DMS79 (cell line): ENCODE results near the gene MGST2.
A peak's percentile ranks its signal among the peaks of the same experiment; 100 is the strongest.

Experiments used
- DNase-seq: peaks from one replicate; lab custom pipeline; 2025; lab: John Stamatoyannopoulos, UW

Gene MGST2

GRCh38 chr4:139643042-139643895 is 22.4 kb upstream of the MGST2 start:
- DNase-seq = no peak

GRCh38 chr4:139645458-139645857 is 20.2 kb upstream of the MGST2 start:
- DNase-seq = no peak

DNA sequence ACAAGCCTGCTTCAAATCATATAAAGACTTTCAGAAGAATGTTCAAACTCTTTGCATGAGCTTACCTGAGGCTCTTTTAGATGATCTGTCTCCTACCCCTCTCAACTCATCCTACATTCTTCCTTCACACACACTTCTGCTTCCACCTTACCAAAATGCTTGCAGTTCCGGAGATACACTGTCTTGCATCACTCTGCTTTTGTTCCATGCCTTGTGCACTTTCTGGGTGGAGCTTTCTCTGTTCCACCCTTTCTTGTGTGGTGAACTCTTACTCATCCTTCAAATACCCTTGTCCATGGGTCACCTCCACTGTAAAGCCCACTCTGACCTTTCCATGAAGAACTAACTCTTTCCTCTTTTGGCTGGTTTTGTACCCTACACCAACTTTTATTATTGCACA is 18.4 kb upstream of the MGST2 start:
- no peak for DNase-seq

GRCh38 chr4:139647952-139648351 is 17.7 kb upstream of the MGST2 start:
- no peak for DNase-seq

- DNase-seq = no peak
Measured at GRCh38 chr4:139651282-139652194, 14.1 kb upstream of the MGST2 start.

- no peak for DNase-seq
Measured at GRCh38 chr4:139654516-139654915, 11.1 kb upstream of the MGST2 start.

GRCh38 chr4:139655116-139655515 is 10.5 kb upstream of the MGST2 start:
- no peak for DNase-seq

DNA sequence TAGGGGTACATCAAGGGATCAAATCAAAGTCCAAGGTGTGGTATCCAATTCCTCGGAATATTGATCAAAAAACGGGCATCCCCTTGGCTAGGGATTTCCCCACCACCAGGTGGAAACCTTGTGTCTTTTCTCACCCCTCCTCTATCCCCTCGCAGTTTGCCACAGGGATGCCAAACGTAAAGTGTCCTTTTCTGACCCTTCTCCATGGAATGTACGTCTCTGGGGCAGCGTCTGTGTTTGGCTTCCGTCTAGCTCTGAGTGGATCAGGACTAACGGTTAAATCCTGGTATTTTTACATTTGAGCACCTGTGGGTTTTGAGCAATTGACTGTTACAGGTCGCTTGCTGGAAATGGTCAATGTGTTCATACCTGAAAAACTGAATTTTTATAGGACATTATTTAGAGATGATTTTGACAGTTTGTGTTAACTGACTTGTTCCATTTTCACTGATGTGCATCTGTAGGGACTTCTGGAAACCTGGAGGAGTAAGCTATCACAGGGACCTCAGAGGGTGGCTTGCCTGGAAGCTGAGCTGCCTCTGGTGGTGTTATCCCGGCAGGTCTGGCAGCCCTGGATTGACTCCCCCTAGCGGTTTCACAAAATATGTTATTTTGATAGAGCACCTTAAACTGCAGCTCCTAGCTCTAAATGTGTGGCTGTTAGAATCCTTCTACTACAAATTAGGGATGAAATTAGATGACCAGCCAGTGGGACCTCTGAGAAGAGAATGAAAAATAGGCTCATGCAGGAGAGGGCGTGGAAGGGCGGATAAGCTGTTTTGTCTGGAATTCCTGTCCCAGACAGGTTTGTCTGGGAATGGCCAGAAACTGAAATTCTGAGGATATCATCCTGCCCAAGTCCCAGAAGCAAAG is 8.8 kb upstream of the MGST2 start:
- DNase-seq = no peak

DNA sequence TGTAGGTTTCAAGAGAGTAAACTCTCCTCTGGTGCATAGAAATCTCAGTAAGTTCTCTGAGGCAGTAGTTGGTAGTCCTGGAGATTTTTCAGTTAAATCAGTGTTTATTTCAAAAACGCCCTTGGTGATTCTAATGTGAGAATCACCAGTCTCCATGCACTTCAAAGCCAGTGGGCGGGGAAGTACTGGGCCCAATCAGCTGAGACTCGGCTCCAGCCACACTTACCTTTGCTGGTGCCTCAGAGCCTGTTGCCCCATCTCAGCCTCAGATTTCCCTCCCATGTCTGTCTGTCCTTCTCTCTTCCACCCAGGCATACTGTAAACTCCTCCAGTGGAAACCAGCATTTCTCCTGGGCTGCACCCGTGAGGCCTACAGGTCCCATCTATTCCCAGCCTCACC is 7.4 kb upstream of the MGST2 start:
- DNase-seq = no peak

- no peak for DNase-seq
Measured at GRCh38 chr4:139658586-139659382, 6.8 kb upstream of the MGST2 start.

DNA sequence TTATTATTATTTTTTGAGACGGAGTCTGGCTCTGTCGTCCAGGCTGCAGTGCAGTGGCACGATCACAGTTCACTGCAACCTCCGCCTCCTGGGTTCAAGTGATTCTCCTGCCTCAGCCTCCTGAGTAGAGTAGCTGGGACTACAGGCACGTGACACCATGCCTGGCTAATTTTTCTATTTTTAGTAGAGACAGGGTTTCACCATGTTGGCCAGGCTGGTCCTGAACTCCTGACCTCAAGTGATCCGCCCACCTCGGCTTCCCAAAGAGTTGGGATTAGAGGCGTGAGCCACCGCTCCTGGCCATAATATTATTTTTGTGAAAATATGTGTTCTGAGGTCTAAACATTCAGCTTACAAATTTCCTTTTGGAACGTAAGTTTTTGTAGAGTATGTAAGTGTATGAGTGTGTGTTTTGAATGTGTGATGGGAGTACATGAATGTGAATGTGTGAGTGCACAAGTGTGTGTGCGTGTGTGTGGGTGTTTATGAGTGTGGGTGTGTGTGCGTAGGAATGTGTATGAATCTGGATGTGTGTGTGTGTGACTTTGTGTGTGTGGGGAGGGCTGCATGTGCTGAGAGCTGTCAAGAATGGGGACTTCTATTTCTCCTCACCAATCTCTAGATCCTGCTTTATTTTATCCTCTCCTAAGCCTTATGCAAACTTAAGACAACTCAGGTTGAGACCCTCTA is 5.7 kb upstream of the MGST2 start:
- DNase-seq = no peak

- DNase-seq = no peak
Measured at GRCh38 chr4:139660568-139661043, 5.0 kb upstream of the MGST2 start.

DNA sequence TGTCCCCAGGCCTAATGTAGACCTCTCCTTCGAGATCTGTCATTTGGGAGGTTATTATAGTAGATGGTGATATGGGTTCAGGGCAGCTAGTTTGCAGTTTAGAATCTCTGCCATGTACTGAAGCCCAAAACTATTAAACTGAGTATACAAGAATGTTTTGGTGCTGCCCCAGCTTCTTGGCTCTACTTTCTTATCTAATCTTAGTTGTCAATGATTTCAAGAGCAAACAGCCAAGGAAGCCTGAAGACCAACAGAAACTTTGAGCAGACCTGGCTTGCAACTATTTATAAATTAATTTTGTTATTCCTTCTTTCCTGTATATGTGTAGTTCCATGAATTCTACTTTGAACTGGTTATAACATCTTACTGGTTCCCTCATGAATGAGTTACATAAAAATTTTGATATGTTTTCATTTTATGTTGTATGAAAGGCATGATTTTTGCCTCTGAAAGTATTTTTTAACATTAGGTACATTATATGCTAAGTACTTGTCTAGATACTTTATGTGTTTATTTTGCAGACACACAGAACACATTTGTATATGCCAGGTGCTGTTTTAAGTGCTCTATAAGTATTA is 2.0 kb upstream of the MGST2 start:
- DNase-seq = no peak

- DNase-seq = no peak
Measured at GRCh38 chr4:139664442-139664841, 1.2 kb upstream of the MGST2 start.

DNA sequence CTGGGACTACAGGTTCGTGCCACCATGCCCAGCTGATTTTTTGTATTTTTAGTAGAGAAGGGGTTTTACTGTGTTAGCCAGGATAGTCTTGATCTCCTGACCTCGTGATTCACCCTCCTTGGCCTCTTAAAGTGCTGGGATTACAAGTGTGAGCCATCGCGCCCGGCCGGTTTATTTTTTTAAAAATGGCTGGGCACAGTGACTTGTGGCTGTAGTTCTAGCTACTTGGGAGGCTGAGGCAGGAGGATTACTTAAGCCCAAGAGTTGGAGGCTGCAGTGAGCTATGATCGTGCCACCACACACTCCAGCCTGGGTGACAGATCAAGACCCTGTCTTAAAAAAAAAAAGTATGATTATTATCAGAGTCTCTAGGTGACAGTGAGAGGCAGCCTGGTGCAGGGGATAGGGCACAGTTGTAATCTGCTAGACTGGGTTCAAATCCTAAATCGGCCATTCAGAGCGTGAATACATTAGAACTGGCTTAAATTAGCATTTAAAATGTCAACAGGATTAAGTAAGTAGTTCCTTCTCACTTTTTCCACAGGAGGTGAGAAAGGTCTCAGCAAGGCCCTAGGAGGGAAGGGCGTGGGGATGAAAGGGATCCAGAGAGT is 435 bp upstream of the MGST2 start:
- DNase-seq = no peak

DNA sequence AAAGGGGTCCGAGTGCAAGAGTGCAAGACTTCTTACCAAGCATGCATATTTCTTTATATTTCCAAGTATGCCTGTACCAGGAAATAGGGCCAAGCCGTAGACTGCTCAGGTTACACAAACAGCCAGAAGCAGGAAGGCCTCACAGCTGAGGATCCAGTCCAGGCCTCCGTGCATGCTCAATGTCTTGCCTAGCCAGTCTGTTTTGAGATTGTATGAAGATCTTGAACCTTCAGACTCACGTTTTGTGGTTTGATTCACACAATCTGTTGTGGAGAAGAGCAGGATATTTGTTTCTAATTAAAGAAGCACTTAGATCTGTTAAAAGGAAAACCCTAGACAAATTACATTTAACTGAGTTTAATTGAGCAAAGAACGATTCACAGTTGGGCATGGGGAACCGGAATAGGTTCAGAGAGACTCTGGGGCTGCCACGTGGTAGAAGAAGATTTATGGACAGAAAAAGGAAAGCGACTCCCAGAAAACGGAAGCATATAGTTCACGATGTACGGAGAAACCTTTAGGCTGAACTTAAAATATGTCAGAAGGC is 1.2 kb downstream of the MGST2 start:
- peak; percentile 31 for DNase-seq

- no peak for DNase-seq
Measured at GRCh38 chr4:139668036-139668435, 2.4 kb downstream of the MGST2 start.

DNA sequence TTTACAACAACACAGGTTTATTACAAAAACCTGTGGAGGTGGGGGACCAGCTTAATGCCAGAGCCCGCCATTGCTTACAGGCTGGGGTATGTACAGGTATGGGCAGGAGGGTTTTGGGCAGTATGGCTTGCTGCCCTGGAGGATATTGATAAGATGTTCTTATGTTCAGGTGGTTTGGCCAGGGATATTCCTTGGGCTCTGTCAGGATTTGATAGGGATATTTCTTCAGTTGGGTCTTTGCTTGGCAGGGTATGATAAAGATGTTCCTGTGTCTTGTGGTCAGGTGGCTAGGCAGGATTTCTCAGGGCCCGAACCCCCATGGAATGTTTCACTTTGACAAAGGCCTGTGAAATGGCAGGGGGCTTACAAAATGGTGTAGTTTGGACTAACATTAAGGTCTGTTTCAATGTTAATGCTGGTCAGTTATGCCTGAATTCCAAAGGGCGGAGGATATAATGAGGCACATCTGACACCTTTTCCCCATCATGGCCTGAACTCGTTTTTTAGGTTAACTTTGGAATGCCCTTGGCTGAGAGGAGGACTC is 3.1 kb downstream of the MGST2 start:
- DNase-seq = no peak

DNA sequence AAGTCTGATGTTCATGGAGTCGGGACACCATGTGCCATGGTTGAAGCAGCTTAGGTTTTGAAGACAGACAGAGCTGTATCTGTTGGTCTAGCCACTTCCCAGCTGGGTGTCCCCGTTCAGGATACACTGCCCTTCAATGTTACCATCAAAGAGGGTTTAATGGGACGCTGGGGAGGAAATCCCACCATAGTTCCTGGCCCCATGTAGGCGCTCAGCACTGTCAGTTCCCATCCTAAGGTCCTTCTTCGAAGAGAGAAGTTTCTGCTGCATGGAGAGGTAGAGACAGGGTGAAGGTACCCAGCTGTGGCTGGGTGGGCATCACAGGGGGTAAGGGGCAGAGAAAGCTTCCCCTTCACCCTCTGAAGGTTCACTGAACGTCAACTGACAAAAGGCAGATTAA is 3.7 kb downstream of the MGST2 start:
- DNase-seq = no peak
